Suprapubic skin (tissue), 4 donors: ENCODE data around the gene GPHA2. TPM values are rescaled to one million over a fixed set of nuclear protein-coding genes. Genes with fewer than 3 reads are reported as not detected.

ENCODE experiments used
- DNase-seq, 2 donors: peaks; one replicate each; pipeline ENCODE4 v3.0.0-alpha.2; 2019; ENCODE audit warnings: low spot score in 2 of 2
- H3K27ac ChIP-seq: fragments of 200-600 bp; sonication (generic); one replicate; pipeline ENCODE4 v1.5.1; 2019
- H3K27me3 ChIP-seq: fragments of 200-600 bp; sonication (generic); one replicate; pipeline ENCODE4 v1.5.1; 2019
- H3K36me3 ChIP-seq: fragments of 200-600 bp; sonication (generic); one replicate; pipeline ENCODE4 v1.5.1; 2019
- H3K4me1 ChIP-seq: fragments of 200-600 bp; sonication (generic); one replicate; pipeline ENCODE4 v1.5.1; 2019
- H3K4me3 ChIP-seq: fragments of 200-600 bp; sonication (generic); one replicate; pipeline ENCODE4 v1.5.1; 2019; ENCODE audit warnings: mild to moderate bottlenecking
- H3K9me3 ChIP-seq: fragments of 200-600 bp; sonication (generic); one replicate; pipeline ENCODE4 v1.5.1; 2019
- CTCF ChIP-seq, 2 donors: fragments of 200-600 bp in 1 of 2; fragments of 450-650 bp in 1 of 2; sonication (generic) in 1 of 2; IDR thresholded peaks; one replicate each; pipeline ENCODE4 v1.5.1; 2016 to 2019; ENCODE audit warnings: antibody characterized with exemption in 2 of 2, mild to moderate bottlenecking in 1 of 2, moderate library complexity in 1 of 2
- EP300 ChIP-seq: sonication (generic); formaldehyde crosslinking; IDR thresholded peaks from one replicate; pipeline ENCODE4 v1.6.1; 2017; ENCODE audit warnings: antibody characterized with exemption
- POLR2A ChIP-seq, 2 donors: fragments of 450-650 bp; IDR thresholded peaks; one replicate each; pipeline ENCODE4 v1.6.1; 2017; ENCODE audit warnings: antibody characterized with exemption in 2 of 2, mild to moderate bottlenecking in 2 of 2, moderate library complexity in 2 of 2
- POLR2AphosphoS5 ChIP-seq, 3 donors: sonication (generic); formaldehyde crosslinking; IDR thresholded peaks; one replicate each; pipeline ENCODE4 v1.6.1; 2017; ENCODE audit warnings: antibody characterized with exemption in 3 of 3
- WGBS: methylation state at CpG from one replicate; pipeline ENCODE4 v1.1.5; 2018; 5-methylcytosine and 5-hydroxymethylcytosine counted together
- total RNA-seq, 4 donors: library from RNA; depleted of rRNA; stranded (reverse); fragments of >200 nt; gene quantifications; one replicate each; pipeline ENCODE4 v1.1.0, GENCODE V29; 2016

Gene GPHA2
- total RNA-seq, 4 donors from 2014 or later = not detected

- no peak overlapping the region for H3K27ac ChIP-seq
- no peak for DNase-seq
- WGBS = 52% methylated on average over 5 of the region's 5 CpGs
Measured at GRCh38 chr11:64954201-64954600, 18.5 kb upstream of the GPHA2 start.

GRCh38 chr11:64951529-64951928, 15.8 kb upstream of the GPHA2 start:
- no peak overlapping the region for H3K4me3 ChIP-seq
- H3K4me1 ChIP-seq = no peaks in the 10 kb centered on the region
- peaks cover 2% of the 10 kb centered on the region for H3K27me3 ChIP-seq
- TF ChIP-seq POLR2A (IDR thresholded peaks at IDR 0.05) (no peak), CTCF (IDR thresholded peaks at IDR 0.05) (no peak), POLR2AphosphoS5 (IDR thresholded peaks at IDR 0.05) (no peak), EP300 (no peak)
- no peak overlapping the region for H3K27ac ChIP-seq
- H3K9me3 ChIP-seq = no peaks in the 10 kb centered on the region
- 73% methylated on average over 4 of the region's 4 CpGs for WGBS
- no peak for DNase-seq
- H3K36me3 ChIP-seq = no peaks in the 10 kb centered on the region

More at GRCh38 chr11:64954201-64954600, 18.5 kb upstream of the GPHA2 start:
- TF ChIP-seq POLR2AphosphoS5 (IDR thresholded peaks at IDR 0.05) (no peak), CTCF (IDR thresholded peaks at IDR 0.05) (no peak), POLR2A (IDR thresholded peaks at IDR 0.05) (no peak), EP300 (no peak)
- peaks cover 2% of the 10 kb centered on the region for H3K27me3 ChIP-seq
- H3K4me1 ChIP-seq = no peaks in the 10 kb centered on the region
- H3K9me3 ChIP-seq = no peaks in the 10 kb centered on the region
- no peaks in the 10 kb centered on the region for H3K36me3 ChIP-seq
- no peak overlapping the region for H3K4me3 ChIP-seq

- no peaks in the 10 kb centered on the region for H3K36me3 ChIP-seq
- TF ChIP-seq POLR2AphosphoS5 (IDR thresholded peaks at IDR 0.05) = no peak
- no peak for TF ChIP-seq CTCF (IDR thresholded peaks at IDR 0.05)
- no peak for TF ChIP-seq POLR2A (IDR thresholded peaks at IDR 0.05)
- no peak for TF ChIP-seq EP300
- 61% methylated on average over 5 of the region's 5 CpGs for whole genome bisulfite sequencing
- no peak overlapping the region for H3K4me3 ChIP-seq
- no peaks in the 10 kb centered on the region for H3K9me3 ChIP-seq
- no peak for DNase-seq
- H3K4me1 ChIP-seq = no peaks in the 10 kb centered on the region
- no peaks in the 10 kb centered on the region for H3K27me3 ChIP-seq
- H3K27ac ChIP-seq = no peak overlapping the region
Measured at GRCh38 chr11:64947208-64947814, 11.6 kb upstream of the GPHA2 start.

GRCh38 chr11:64936539-64936938, 846 bp upstream of the GPHA2 start:
- DNase-seq = no peak
- Histone ChIP-seq H3K27ac (no peak overlapping the region), H3K9me3 (no peaks in the 10 kb centered on the region), H3K36me3 (peaks cover 24% of the 10 kb centered on the region), H3K4me3 (no peak overlapping the region), H3K27me3 (no peaks in the 10 kb centered on the region), H3K4me1 (peaks cover 10% of the 10 kb centered on the region)
- 79% methylated on average over 4 of the region's 4 CpGs for WGBS
- TF ChIP-seq CTCF (IDR thresholded peaks at IDR 0.05) (no peak), POLR2A (IDR thresholded peaks at IDR 0.05) (no peak), POLR2AphosphoS5 (IDR thresholded peaks at IDR 0.05) (no peak)

GRCh38 chr11:64934682-64935358, 873 bp downstream of the GPHA2 start:
- Histone ChIP-seq H3K27me3 (no peaks in the 10 kb centered on the region), H3K9me3 (no peaks in the 10 kb centered on the region), H3K4me1 (peaks cover 10% of the 10 kb centered on the region), H3K4me3 (no peak overlapping the region), H3K27ac (no peak overlapping the region), H3K36me3 (peaks cover 41% of the 10 kb centered on the region)
- 86% methylated on average over 16 of the region's 27 CpGs for WGBS
- TF ChIP-seq EP300 (no peak), CTCF (IDR thresholded peaks at IDR 0.05) (no peak), POLR2A (IDR thresholded peaks at IDR 0.05) (no peak), POLR2AphosphoS5 (IDR thresholded peaks at IDR 0.05) (no peak)
- DNase-seq = no peak
